Thyroid gland (tissue), 4 donors: ENCODE measurements around the gene ADGRE2.

Experiments used
- POLR2A ChIP-seq, 2 donors: fragments of 450-650 bp; IDR thresholded peaks; one replicate each; pipeline ENCODE4 v1.6.1; 2017; ENCODE audit warnings: antibody characterized with exemption in 2 of 2, mild to moderate bottlenecking in 2 of 2, moderate library complexity in 1 of 2
- TF ChIP-seq, protein P1 (sequence below), 6 experiments: fragments of 200-600 bp in 3 of 6; fragments of 450-650 bp in 3 of 6; sonication (generic) in 3 of 6; IDR thresholded peaks; one replicate each; pipeline ENCODE4 v1.5.1; 2016 to 2019; ENCODE audit warnings: antibody characterized with exemption in 6 of 6, mild to moderate bottlenecking in 2 of 6, inconsistent platforms in 1 of 6, moderate library complexity in 1 of 6

DNA sequence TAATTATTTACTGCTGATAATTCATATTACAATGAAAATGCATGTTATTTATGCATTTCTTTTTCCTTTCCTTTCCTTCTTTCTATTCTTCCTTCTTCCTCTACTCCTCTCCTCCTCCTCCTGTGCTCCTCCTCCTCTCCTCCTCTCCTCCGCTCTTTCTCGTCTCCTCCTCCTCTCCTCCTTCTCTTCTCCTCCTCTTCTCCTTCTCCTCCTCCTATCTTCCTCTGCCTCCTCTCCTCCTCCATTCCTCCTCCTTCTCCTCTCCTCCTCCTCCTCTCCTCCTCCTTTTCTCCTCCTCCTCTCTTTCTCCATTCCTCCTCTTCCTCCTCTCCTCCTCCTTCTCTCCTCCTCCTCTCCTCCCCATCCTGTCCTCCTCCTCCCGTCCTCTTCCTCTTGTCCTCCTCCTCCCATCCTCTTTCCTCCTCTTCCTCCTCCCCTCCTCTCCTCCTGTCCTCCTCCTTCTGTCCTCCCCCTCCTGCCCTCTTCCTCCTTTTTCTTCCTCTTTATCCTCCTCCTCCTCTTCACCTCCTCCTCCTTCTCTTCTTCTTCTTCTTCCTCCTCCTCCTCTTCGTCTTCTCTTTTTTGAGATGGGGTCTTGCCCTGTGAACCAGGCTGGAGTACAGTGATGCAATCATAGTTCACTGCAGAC lies 14.7 kb downstream of the ADGRE2 start:
- TF ChIP-seq, protein P1, sequence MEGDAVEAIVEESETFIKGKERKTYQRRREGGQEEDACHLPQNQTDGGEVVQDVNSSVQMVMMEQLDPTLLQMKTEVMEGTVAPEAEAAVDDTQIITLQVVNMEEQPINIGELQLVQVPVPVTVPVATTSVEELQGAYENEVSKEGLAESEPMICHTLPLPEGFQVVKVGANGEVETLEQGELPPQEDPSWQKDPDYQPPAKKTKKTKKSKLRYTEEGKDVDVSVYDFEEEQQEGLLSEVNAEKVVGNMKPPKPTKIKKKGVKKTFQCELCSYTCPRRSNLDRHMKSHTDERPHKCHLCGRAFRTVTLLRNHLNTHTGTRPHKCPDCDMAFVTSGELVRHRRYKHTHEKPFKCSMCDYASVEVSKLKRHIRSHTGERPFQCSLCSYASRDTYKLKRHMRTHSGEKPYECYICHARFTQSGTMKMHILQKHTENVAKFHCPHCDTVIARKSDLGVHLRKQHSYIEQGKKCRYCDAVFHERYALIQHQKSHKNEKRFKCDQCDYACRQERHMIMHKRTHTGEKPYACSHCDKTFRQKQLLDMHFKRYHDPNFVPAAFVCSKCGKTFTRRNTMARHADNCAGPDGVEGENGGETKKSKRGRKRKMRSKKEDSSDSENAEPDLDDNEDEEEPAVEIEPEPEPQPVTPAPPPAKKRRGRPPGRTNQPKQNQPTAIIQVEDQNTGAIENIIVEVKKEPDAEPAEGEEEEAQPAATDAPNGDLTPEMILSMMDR (IDR thresholded peaks at IDR 0.05) = no peak
- TF ChIP-seq POLR2A (IDR thresholded peaks at IDR 0.05) = no peak
